ENCODE results near the gene DNMT3L. TPM values are rescaled to one million over a fixed set of nuclear protein-coding genes. Genes with fewer than 3 reads are reported as not detected.
"Not testable (repeated sequence)": the region's sequence is repeated elsewhere in the genome, so short reads cannot be mapped to it uniquely, and the experiment has no call there.

Gene DNMT3L
- total RNA-seq, 1 donor from 2014 or later, result not detected

DNA sequence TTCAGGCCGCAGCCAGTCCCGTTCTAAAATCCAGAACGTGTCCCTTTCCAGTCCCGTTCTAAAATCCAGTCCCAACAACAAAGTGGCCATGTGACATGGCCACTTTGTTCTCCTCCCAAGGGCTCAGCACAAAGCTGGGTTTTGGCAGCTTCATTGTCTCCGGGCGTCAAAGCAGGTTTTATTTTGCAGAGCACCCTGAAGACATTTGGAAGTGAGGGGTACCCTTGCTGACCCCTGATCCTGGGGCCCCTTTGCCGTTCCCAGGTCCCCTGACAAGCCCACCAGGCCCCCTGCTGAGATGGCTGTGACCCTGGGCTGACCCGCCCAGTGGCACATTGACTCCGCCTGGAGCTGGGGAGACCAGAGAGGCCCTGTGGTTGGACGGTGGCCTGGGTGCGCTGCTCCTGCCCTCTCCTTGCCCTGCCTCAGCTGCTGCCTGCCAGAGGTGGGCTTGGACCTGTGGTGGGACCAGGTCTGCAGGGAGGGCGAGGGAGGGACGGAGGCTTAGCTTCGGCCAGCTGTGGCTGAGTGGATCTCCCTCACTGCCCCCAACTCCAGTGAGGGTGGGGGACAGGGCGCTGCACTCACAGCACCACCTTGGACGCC lies 42.4 kb upstream of the DNMT3L start:
- Histone ChIP-seq H3K4me1 (peaks cover 66% of the 10 kb centered on the region), H3K27ac (replicated peaks) (peak overlapping the region; percentile 63), H3K36me3 (peaks cover 15% of the 10 kb centered on the region), H3K4me3 (no peak overlapping the region), H3K9me3 (replicated peaks) (no peaks in the 10 kb centered on the region), H3K27me3 (ENCODE audit: low read depth) (no peaks in the 10 kb centered on the region)
- intact Hi-C loops (cut with micrococcal nuclease), result no loop called here
- DNase-seq, result no peak
- TF ChIP-seq, protein P1, sequence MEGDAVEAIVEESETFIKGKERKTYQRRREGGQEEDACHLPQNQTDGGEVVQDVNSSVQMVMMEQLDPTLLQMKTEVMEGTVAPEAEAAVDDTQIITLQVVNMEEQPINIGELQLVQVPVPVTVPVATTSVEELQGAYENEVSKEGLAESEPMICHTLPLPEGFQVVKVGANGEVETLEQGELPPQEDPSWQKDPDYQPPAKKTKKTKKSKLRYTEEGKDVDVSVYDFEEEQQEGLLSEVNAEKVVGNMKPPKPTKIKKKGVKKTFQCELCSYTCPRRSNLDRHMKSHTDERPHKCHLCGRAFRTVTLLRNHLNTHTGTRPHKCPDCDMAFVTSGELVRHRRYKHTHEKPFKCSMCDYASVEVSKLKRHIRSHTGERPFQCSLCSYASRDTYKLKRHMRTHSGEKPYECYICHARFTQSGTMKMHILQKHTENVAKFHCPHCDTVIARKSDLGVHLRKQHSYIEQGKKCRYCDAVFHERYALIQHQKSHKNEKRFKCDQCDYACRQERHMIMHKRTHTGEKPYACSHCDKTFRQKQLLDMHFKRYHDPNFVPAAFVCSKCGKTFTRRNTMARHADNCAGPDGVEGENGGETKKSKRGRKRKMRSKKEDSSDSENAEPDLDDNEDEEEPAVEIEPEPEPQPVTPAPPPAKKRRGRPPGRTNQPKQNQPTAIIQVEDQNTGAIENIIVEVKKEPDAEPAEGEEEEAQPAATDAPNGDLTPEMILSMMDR (IDR thresholded peaks at IDR 0.05; ENCODE audit: borderline replicate concordance), result no peak

DNA sequence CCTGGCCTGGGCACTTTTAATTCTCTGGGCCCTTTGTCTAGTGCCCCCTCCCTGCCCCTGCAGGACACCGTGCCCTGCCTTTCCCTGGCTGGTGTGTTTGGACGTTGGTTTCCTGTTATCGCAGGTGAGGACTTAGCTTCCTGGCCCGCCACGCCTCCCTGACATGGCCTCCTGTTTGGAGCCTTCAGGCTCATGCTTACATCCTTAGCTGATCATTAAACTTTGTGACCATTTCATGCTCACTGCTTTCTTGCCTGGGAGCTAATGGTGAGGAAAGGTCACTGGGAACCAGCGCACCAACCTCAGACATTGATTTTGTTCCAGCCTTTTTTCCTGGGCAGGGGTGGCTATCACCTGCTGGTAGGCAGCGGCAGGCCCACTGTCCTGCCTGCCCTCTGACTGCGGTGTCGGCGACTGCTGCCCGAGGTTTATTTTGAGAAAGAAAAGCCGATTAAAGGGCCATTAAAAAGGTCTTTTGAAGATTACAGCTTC lies 41.8 kb upstream of the DNMT3L start:
- H3K9me3 ChIP-seq (replicated peaks), result no peaks in the 10 kb centered on the region
- intact Hi-C loops (cut with micrococcal nuclease), result no loop called here
- H3K4me1 ChIP-seq, result peaks cover 67% of the 10 kb centered on the region
- peaks cover 15% of the 10 kb centered on the region for H3K36me3 ChIP-seq
- no peak for DNase-seq
- TF ChIP-seq, protein P1 (IDR thresholded peaks at IDR 0.05; ENCODE audit: borderline replicate concordance), result no peak
- H3K27ac ChIP-seq (replicated peaks), result peak overlapping the region; percentile 63
- H3K4me3 ChIP-seq, result no peak overlapping the region
- no peaks in the 10 kb centered on the region for H3K27me3 ChIP-seq (ENCODE audit: low read depth)

DNA sequence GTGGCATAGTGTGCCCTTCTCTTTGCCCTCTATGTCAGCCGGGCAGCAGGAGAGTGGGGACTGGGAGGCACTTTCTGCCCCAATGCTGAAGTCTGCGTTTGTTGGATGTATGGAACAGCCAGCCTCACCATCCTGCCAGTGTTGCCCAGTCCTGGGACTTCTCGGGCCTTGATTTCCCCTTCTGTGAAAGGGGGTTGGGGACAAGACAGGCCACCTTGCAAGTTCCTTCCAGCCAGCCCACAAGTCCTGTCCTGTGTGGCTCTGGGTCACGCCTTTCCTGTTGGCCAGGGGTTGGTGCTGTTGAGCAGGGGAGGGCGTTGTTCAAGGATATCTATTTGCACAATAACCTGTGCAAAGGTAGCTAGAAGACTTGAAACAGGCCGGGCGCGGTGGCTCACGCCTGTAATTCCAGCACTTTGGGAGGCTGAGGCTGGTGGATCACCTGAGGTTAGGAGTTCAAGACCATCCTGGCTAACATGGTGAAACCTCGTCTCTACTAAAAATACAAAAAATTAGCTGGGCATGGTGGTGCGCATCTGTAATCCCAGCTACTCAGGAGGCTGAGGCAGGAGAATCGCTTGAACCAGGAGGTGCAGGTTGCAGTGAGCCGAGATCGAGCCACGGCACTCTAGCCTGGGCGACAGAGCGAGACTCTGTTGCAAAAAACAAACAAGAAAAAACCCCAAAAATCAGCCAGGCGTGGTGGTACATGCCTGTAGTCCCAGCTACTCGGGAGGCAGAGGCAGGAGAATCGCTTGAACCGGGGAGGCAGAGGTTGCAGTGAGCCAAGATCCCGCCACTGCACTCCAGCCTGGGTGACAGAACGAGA lies 41.1 kb upstream of the DNMT3L start:
- Histone ChIP-seq H3K4me1 (peaks cover 72% of the 10 kb centered on the region), H3K36me3 (peaks cover 14% of the 10 kb centered on the region), H3K27ac (replicated peaks) (peak overlapping the region; percentile 63)
- H3K9me3 ChIP-seq (replicated peaks); intact Hi-C loops (cut with micrococcal nuclease); DNase-seq; H3K27me3 ChIP-seq (ENCODE audit: low read depth); H3K4me3 ChIP-seq: not testable (repeated sequence)

GRCh38 chr21:44301961-44302406 lies 40.3 kb upstream of the DNMT3L start:
- H3K4me1 ChIP-seq, result peaks cover 80% of the 10 kb centered on the region
- intact Hi-C loops (cut with micrococcal nuclease), result no loop called here
- H3K4me3 ChIP-seq, result peak overlapping the region; percentile 82
- peaks cover 6% of the 10 kb centered on the region for H3K36me3 ChIP-seq
- TF ChIP-seq, protein P1 (IDR thresholded peaks at IDR 0.05; ENCODE audit: borderline replicate concordance), result no peak
- H3K9me3 ChIP-seq (replicated peaks), result no peaks in the 10 kb centered on the region
- DNase-seq, result no peak
- H3K27ac ChIP-seq (replicated peaks), result peak overlapping the region; percentile 2
- no peaks in the 10 kb centered on the region for H3K27me3 ChIP-seq (ENCODE audit: low read depth)

DNA sequence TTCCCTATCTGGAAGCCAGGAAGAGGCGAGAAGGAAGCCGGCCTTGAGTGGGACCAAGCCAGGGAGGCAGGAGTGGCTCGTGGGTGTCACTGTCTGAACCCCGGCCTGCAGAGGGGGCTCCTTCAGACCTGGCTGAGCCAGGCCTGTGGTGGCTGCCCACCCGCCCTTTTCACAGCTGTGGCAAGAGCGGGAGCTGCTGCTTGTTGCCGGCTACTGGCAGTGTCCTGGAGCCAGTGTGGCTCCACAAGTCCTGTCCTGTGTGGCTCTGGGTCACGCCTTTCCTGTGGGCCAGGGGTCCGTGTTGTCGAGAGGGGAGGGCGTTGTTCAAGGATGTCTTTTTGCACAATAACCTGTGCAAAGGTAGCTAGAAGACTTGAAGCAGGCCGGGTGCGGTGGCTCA lies 39.4 kb upstream of the DNMT3L start:
- H3K4me1 ChIP-seq, result peaks cover 81% of the 10 kb centered on the region

More for the DNA sequence above, 39.4 kb upstream of the DNMT3L start:
- peak overlapping the region; percentile 95 for H3K27ac ChIP-seq (replicated peaks)
- TF ChIP-seq, protein P1 (IDR thresholded peaks at IDR 0.05; ENCODE audit: borderline replicate concordance), result no peak
- intact Hi-C loops (cut with micrococcal nuclease), result no loop called here
- no peaks in the 10 kb centered on the region for H3K27me3 ChIP-seq (ENCODE audit: low read depth)
- H3K4me3 ChIP-seq, result peak overlapping the region; percentile 82
- H3K9me3 ChIP-seq (replicated peaks), result no peaks in the 10 kb centered on the region
- H3K36me3 ChIP-seq, result no peaks in the 10 kb centered on the region
- DNase-seq, result no peak
